ENCODE data around the gene C9orf72. TPM values are rescaled to one million over a fixed set of nuclear protein-coding genes. Genes with fewer than 3 reads are reported as not detected.
"Not testable (repeated sequence)": the region's sequence is repeated elsewhere in the genome, so short reads cannot be mapped to it uniquely, and the experiment has no call there.

C9orf72 gene
- 5.8 and 7.7 TPM in 2 replicates for total RNA-seq (2014; rRNA removed; shearing (Covaris generic))

GRCh38 chr9:27572918-27573633, at the start of gene C9orf72:
C9orf72 (minus strand) TSS chr9:27573481; CDS start chr9:27567120, 6,361 bp downstream.
- Histone ChIP-seq H3K4me1 (replicated peaks) (peaks cover 3% of the 10 kb centered on the region), H3K27ac (peak within 1 kb of the TSS; percentile 64), H3K27me3 (replicated peaks) (no peaks in the 10 kb centered on the region), H3K36me3 (no peaks in the 10 kb centered on the region), H3K4me3 (peak within 1 kb of the TSS; percentile 63), H3K9me3 (replicated peaks) (no peaks in the 10 kb centered on the region)
- peak; percentile 59 to 65 for DNase-seq (ENCODE audit: low read depth in 1 of 2, low spot score in 2 of 2)

- no peaks in the 10 kb centered on the region for H3K9me3 ChIP-seq (replicated peaks)
- no peak for DNase-seq (ENCODE audit: low read depth in 1 of 2, low spot score in 2 of 2)
- H3K27me3 ChIP-seq (replicated peaks): no peaks in the 10 kb centered on the region
- H3K27ac ChIP-seq: no peak overlapping the region
- no peaks in the 10 kb centered on the region for H3K36me3 ChIP-seq
- no peaks in the 10 kb centered on the region for H3K4me1 ChIP-seq (replicated peaks)
- no peak overlapping the region for H3K4me3 ChIP-seq
Measured at GRCh38 chr9:27622693-27623340, 49.5 kb upstream of the C9orf72 start.

GRCh38 chr9:27619743-27620142, 46.5 kb upstream of the C9orf72 start:
- Histone ChIP-seq H3K27ac (no peak overlapping the region), H3K9me3 (replicated peaks) (no peaks in the 10 kb centered on the region), H3K27me3 (replicated peaks) (no peaks in the 10 kb centered on the region), H3K4me3 (no peak overlapping the region), H3K4me1 (replicated peaks) (no peaks in the 10 kb centered on the region), H3K36me3 (no peaks in the 10 kb centered on the region)
- no peak for DNase-seq (ENCODE audit: low read depth in 1 of 2, low spot score in 2 of 2)

- no peak for DNase-seq (ENCODE audit: low read depth in 1 of 2, low spot score in 2 of 2)
- H3K9me3 ChIP-seq (replicated peaks): no peaks in the 10 kb centered on the region
- H3K36me3 ChIP-seq: no peaks in the 10 kb centered on the region
- H3K4me1 ChIP-seq (replicated peaks): no peaks in the 10 kb centered on the region
- no peak overlapping the region for H3K4me3 ChIP-seq
- H3K27ac ChIP-seq: no peak overlapping the region
- H3K27me3 ChIP-seq (replicated peaks): no peaks in the 10 kb centered on the region
Measured at GRCh38 chr9:27618066-27618465, 44.8 kb upstream of the C9orf72 start.

GRCh38 chr9:27614551-27614950, 41.3 kb upstream of the C9orf72 start:
- no peaks in the 10 kb centered on the region for H3K4me1 ChIP-seq (replicated peaks)
- no peak for DNase-seq (ENCODE audit: low read depth in 1 of 2, low spot score in 2 of 2)
- no peak overlapping the region for H3K27ac ChIP-seq
- H3K4me3 ChIP-seq: no peak overlapping the region
- no peaks in the 10 kb centered on the region for H3K9me3 ChIP-seq (replicated peaks)
- no peaks in the 10 kb centered on the region for H3K36me3 ChIP-seq
- no peaks in the 10 kb centered on the region for H3K27me3 ChIP-seq (replicated peaks)

- not testable (repeated sequence) for H3K4me1 ChIP-seq (replicated peaks)
Measured at GRCh38 chr9:27612036-27612435, 38.8 kb upstream of the C9orf72 start.

GRCh38 chr9:27610622-27611021, 37.3 kb upstream of the C9orf72 start:
- no peak for DNase-seq (ENCODE audit: low read depth in 1 of 2, low spot score in 2 of 2)
- H3K36me3 ChIP-seq: no peaks in the 10 kb centered on the region
- H3K27me3 ChIP-seq (replicated peaks): no peaks in the 10 kb centered on the region
- H3K4me1 ChIP-seq (replicated peaks): no peaks in the 10 kb centered on the region
- H3K9me3 ChIP-seq (replicated peaks): no peaks in the 10 kb centered on the region
- no peak overlapping the region for H3K4me3 ChIP-seq
- no peak overlapping the region for H3K27ac ChIP-seq

More at GRCh38 chr9:27612036-27612435, 38.8 kb upstream of the C9orf72 start:
- not testable (repeated sequence) for H3K27me3 ChIP-seq (replicated peaks); H3K36me3 ChIP-seq; H3K27ac ChIP-seq; H3K4me3 ChIP-seq; DNase-seq (ENCODE audit: low read depth in 1 of 2, low spot score in 2 of 2); H3K9me3 ChIP-seq (replicated peaks)

- Histone ChIP-seq H3K27me3 (replicated peaks) (no peaks in the 10 kb centered on the region), H3K4me3 (no peak overlapping the region), H3K27ac (no peak overlapping the region), H3K4me1 (replicated peaks) (no peaks in the 10 kb centered on the region), H3K36me3 (no peaks in the 10 kb centered on the region), H3K9me3 (replicated peaks) (no peaks in the 10 kb centered on the region)
- DNase-seq (ENCODE audit: low read depth in 1 of 2, low spot score in 2 of 2): no peak
Measured at GRCh38 chr9:27602954-27603353, 29.7 kb upstream of the C9orf72 start.

GRCh38 chr9:27602142-27602861, 29.0 kb upstream of the C9orf72 start:
- no peaks in the 10 kb centered on the region for H3K4me1 ChIP-seq (replicated peaks)
- DNase-seq (ENCODE audit: low read depth in 1 of 2, low spot score in 2 of 2): no peak
- no peaks in the 10 kb centered on the region for H3K9me3 ChIP-seq (replicated peaks)
- no peaks in the 10 kb centered on the region for H3K36me3 ChIP-seq
- no peak overlapping the region for H3K4me3 ChIP-seq
- H3K27me3 ChIP-seq (replicated peaks): no peaks in the 10 kb centered on the region
- no peak overlapping the region for H3K27ac ChIP-seq

- Histone ChIP-seq H3K27me3 (replicated peaks) (no peaks in the 10 kb centered on the region), H3K36me3 (no peaks in the 10 kb centered on the region), H3K4me1 (replicated peaks) (no peaks in the 10 kb centered on the region), H3K4me3 (no peak overlapping the region), H3K9me3 (replicated peaks) (no peaks in the 10 kb centered on the region), H3K27ac (no peak overlapping the region)
- DNase-seq (ENCODE audit: low read depth in 1 of 2, low spot score in 2 of 2): no peak
Measured at GRCh38 chr9:27601396-27601795, 28.1 kb upstream of the C9orf72 start.

GRCh38 chr9:27600256-27600655, 27.0 kb upstream of the C9orf72 start:
- Histone ChIP-seq H3K4me3 (no peak overlapping the region), H3K9me3 (replicated peaks) (no peaks in the 10 kb centered on the region), H3K36me3 (no peaks in the 10 kb centered on the region), H3K27ac (no peak overlapping the region), H3K4me1 (replicated peaks) (no peaks in the 10 kb centered on the region), H3K27me3 (replicated peaks) (no peaks in the 10 kb centered on the region)
- no peak for DNase-seq (ENCODE audit: low read depth in 1 of 2, low spot score in 2 of 2)

- H3K9me3 ChIP-seq (replicated peaks): no peaks in the 10 kb centered on the region
- H3K27ac ChIP-seq: no peak overlapping the region
- H3K4me3 ChIP-seq: no peak overlapping the region
- no peaks in the 10 kb centered on the region for H3K4me1 ChIP-seq (replicated peaks)
- H3K27me3 ChIP-seq (replicated peaks): no peaks in the 10 kb centered on the region
- H3K36me3 ChIP-seq: no peaks in the 10 kb centered on the region
- DNase-seq (ENCODE audit: low read depth in 1 of 2, low spot score in 2 of 2): no peak
Measured at GRCh38 chr9:27599870-27600238, 26.6 kb upstream of the C9orf72 start.

- Histone ChIP-seq H3K4me1 (replicated peaks) (no peaks in the 10 kb centered on the region), H3K36me3 (no peaks in the 10 kb centered on the region), H3K27ac (no peak overlapping the region), H3K9me3 (replicated peaks) (no peaks in the 10 kb centered on the region), H3K4me3 (no peak overlapping the region), H3K27me3 (replicated peaks) (no peaks in the 10 kb centered on the region)
- no peak for DNase-seq (ENCODE audit: low read depth in 1 of 2, low spot score in 2 of 2)
Measured at GRCh38 chr9:27599102-27599869, 26.0 kb upstream of the C9orf72 start.
